Fibroblast of skin of left quadriceps (primary cell): ENCODE measurements around the gene ANXA10.
"Not testable (repeated sequence)": the region's sequence is repeated elsewhere in the genome, so short reads cannot be mapped to it uniquely, and the experiment has no call there.

ENCODE experiments used
- DNase-seq, 2 experiments: peaks; one replicate each; pipeline ENCODE4 v3.0.0-alpha.2; 2013; ENCODE audit warnings: low read depth in 2 of 2

Gene ANXA10

DNA sequence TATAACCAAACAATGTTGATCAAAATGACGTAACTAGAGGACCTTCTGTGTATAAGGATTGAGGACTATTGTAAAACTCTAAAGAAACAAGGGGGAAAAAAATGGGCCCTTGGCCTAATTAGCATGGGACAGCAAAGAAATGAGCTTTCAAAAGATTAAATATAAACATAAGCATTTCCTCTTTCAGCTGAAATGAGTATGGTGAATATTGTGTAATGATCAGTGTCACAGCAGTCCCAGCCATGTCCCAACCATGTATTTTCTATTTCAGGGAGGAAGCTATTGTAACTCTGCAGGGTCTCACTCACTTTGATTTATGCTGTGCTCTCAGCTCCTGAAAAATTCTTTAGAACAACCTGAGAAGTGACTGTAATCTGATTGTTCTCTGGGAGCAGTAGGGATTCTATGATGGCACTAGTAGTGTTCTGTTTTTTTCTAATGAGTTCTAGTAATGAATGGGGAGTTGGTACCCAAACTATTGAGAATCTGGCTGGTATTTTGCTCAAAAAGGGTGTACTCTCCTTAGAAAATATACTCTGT lies 25.8 kb downstream of the ANXA10 start:
- no peak for DNase-seq

DNA sequence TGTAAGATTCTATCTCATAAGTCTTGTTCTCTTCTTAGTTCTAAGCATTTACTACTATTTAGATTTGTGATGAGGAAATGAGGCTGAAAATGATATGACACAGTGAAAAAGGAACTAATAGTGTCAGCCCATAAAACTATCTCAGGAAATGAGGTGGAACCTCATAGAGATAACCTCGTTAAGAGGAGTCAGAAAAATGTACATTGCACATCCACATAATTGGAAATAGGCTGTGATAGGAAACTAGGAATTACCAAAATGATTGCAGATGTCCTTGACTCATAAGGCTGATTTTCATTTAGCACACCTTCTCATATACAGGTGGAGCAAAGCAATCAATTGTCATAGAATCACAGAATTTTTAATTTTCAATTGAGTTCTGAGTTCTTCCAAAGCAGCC lies 26.8 kb downstream of the ANXA10 start:
- no peak for DNase-seq

DNA sequence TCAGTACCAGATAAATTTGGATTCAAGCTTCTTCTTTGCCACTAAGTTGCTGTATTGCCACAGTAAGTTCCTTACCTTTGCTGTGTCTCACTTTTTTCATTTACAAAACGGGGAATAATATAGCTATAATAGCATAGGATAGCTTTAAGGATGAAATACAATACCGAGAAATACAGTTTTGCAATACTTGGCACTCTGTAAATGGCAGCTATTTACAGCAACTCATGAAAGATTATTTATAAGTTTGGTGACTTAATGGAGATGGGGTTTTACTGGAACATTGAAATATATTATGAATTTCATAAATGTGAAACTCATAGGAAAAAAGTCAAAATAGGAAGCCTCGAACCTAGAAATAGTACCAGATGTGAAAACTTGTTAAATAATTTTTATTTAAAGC lies 27.6 kb downstream of the ANXA10 start:
- DNase-seq = no peak

DNA sequence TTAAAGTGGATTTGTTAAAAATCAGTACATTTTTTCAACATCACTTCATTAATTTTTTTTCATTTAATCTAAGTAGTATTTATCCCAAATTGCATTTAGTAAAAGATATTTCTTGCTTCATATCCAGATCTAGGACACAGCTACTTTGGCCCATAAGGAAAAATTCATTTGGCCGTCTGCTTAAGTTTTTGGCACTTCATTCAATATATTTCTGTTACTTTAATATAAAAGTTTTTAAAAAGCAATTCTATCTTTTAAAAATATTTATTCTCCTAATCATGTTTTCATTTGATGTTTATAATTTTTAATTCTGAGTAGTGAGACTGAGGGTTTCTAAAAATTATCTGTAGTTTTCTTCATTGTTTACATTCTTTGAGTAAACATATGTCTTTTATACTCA lies 28.5 kb downstream of the ANXA10 start:
- DNase-seq = no peak

DNA sequence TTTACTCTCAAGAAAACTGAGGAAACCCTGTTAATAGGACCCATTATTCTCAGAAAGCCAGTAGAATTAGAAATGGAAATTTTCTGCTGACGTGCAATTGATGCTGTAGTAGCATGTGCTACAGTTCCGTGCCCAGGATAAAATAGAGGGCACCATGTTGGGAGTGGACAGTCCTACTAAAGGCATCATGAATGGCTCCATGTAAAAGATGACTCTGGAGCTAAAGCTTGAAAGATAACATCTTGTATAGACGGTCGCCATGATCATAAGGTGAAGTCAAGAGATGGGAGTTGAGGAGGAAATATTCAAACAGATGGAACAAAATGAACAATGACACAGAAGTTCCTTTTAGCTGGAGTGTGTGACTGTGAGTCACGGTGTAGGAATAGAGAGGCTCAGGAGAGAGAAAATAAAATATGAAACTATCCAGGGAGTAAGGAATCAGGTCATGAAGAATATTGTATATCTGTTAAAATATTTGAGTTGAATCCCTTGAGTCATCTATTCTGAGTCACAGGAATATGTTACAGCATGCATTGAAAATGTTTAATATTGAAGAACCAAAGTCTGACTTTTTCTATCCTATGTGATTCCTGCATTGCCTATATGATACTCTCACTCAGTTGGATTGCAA lies 31.8 kb downstream of the ANXA10 start:
- DNase-seq = peak; percentile 48 to 53

DNA sequence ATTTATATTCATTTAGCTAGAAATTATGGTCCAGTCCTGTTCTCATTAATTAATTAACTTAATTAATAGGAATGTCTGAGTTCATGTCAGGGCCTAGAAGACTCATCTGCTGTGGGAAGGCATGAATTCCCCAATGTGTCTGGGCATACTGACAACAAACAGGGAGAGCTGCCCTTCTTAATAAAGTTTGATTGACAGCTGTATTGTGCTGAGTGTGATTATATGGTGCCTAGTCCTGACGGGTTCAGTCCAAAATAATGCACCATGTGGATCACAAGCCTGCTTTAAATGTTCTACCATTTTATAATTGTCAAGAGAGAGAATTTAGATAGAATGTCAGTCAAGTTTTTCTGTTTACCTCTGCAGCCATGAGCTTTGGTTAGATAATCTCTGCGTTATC lies 34.6 kb downstream of the ANXA10 start:
- DNase-seq = no peak

DNA sequence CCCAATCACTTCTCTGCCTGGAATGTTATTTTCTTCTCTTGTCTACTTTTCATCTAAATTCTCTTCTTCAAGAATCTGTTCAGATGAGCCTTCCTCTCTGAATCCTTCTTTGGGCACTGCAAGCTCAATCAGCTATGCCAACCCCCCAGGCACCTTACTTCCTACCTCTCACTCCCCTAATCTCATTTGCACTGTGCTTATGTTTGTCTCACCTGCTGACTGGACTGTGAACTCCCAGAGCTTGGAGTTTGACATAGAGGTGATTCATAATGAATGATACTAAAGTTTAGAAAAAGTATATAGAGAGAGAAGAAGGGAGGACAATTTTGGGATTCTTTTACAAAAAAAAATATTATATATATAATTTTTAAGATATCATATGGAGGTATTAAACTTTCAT lies 36.3 kb downstream of the ANXA10 start:
- no peak for DNase-seq

DNA sequence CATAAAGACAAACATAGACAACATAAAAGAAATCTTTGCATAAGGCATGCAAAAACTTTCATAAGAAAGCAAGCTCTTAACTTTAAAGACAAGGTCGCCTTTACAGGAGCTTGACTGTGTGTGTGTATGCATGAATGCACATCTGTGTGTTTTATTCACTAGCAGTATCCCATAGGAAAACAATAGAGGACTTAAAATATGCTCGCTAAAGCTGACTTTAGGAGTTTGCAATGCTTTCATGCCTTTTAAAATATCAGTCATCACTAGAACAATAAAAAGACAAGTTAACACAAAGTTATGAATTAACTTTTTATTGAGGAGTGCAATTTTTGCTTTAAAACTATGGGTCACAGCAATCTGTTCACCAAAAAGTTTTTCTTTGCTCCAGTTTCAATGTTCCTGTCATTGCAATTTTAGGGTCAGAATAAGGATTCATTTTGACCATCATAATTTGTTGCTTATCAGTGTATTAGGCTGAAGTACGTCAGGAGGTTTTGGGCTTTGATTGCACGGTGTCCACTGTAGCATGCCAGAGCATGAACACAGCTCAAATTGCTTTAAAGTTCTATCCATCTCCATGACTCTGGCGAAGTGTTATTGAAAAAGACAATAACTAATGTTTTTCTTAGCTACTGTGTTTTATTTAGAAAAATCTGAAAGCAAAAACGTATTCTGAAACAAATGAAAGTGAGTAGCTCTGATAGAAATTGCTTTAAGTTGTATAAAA lies 36.9 kb downstream of the ANXA10 start:
- DNase-seq = no peak

DNA sequence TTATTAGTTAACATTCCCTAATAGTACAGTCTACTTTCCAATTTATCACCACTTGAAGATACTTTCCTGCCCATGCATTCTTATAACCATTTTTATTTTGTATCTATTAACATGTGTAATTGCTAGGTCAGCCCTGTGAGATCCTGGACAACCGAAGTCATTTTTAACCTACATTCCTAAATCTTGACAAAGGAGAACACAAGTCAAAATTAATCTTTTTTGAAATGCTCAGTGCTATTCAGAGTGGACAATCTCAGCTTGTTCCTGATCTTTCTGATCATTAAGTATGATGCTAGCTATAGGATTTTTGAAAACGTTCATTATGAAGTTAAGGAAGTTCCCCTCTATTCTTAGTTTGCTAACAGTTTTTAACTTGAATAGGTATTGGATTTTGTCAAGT lies 37.5 kb downstream of the ANXA10 start:
- no peak for DNase-seq

DNA sequence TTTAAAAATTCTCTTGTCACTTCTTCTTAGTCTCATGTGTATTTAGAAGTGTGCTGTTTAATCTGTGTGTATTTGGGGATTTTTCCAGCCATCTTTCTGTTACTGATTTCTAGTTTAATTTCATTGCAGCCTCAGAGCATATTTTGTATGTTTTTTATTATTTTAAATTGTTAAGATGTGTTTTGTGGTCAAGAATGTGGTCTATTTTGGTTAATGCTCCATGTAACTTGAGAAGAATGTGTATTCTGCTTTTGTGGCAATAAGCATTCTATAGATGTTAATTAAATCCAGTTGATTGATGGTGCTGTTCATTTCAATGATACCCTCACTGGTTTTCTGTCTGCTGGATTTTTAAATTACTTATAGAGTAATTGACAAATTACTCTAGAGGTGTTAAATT lies 38.9 kb downstream of the ANXA10 start:
- DNase-seq = peak; percentile 59 to 62

DNA sequence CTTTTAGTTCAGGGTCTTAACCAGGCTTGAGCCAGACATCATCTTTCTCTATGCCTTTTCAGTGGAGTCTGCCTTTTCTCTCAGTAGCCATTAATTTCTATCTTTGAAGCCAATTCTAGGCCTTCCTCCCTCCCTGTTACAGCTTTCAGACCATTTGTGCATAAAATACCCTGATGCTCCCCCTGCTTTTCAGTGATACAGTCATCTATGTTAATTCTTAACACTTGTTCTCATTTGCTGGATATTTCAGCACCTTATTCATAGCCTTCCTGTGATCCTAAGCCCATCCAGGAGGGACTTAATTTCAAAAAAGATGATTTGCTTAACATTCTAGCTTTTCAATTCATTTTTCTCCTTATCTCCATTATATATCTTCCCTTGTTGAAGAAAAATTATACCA lies 42.3 kb downstream of the ANXA10 start:
- no peak for DNase-seq

DNA sequence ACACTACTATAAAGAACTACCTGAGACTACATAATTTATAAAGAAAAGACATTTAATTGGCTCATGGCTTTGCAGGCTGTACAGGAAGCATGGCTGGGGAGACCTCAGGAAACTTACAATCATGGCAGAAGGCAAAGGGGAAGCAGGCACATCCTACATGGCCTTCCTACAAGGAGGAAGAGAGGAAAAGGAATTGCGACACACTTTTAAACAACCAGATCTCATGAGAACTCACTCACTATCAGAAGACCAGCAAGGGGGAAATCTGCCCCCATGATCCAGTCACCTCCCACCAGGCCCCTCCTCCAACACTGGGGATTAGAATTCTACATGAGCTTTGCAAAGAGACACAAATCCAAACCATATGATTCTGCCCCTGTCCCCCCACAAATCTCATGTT lies 43.5 kb downstream of the ANXA10 start:
- DNase-seq = not testable (repeated sequence)

DNA sequence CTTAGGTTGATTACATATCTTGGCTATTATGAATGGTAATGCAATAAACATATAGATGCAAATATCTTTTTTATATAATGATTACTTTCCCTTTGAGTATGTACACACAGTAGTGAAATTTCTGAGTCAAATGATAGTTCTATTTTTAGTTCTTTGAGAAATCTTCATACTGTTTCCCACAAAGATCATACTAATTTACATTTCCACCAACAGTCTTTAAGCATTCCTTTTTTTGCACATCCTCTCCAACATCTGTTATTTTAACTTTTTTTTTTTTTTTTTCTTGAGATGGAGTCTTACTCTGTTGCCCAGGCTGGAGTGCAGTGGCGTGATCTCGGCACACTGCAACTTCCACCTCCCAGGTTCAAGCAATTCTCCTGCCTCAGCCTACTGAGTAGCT lies 45.4 kb downstream of the ANXA10 start:
- peak in 1 of 2 experiments; percentile 32 for DNase-seq

DNA sequence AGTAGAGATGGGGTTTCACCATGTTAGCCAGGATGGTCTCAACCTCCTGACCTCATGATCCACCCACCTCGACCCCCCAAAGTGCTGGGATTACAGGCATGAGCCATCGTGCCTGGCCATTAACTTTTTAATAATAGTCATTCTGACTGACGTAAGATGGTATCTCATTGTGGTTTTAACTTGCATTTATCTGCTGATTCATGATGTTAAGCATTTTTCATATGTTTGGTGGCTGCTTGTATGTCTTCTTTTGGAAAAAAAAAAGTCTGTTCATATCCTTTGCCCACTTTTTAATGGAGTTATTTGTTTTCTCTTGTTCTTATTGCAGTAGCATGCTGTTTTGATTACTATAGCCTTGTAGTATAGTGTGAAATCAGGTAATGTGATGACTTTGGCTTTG lies 45.8 kb downstream of the ANXA10 start:
- DNase-seq = peak; percentile 81 to 85

DNA sequence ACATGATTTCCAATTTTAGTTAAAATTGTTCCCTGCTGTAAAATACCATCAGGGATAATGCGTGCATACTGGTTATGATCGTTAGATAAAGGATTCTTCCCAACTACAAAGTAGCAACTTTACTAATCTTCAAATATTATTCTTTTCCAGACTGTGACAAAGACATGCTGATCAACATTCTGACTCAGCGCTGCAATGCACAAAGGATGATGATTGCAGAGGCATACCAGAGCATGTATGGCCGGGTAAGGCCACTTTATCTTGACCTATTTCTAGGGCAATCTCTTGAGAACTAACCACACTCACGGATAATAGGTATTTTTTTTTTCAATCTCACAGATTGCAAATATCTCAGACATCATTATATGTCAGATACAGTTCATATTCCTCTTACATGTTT lies 47.0 kb downstream of the ANXA10 start:
- no peak for DNase-seq

DNA sequence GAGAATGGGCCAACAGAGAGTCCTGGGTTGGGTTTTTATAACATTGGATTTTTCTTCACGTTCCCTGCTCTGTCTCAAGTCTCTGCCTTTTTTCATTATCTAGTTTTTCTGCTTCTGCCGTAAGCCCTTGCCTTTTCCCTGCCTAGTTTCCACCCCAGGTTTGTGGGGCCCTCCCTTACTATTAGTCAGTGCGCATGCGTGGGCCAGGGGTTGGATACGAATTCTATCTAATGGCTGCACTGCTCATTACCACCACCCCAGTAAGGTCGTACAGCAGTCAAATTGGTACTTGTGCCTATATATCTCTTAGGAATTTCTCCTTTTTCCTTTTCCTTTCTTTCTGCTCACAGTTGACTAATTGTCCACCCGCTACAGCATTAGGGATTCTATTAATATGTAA lies 49.4 kb downstream of the ANXA10 start:
- no peak for DNase-seq

DNA sequence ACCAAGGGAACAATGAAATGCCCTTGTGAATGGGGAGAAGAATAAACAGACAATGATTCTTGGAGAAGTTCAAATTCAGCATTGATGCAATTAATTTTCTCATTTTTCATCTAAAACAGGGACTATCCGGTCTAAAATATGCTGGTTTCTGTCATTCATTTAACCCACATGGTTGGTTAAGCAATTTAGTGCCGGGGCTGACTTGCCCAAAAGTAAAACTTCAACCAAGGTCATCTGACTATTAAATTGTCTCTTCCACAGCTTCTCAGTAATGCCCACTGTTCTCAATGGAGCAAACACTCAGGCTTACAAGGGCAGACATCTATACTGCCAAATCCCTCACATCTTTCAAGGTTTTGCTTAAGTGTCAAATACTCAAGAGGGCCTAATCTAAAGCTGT lies 51.3 kb downstream of the ANXA10 start:
- DNase-seq = no peak

DNA sequence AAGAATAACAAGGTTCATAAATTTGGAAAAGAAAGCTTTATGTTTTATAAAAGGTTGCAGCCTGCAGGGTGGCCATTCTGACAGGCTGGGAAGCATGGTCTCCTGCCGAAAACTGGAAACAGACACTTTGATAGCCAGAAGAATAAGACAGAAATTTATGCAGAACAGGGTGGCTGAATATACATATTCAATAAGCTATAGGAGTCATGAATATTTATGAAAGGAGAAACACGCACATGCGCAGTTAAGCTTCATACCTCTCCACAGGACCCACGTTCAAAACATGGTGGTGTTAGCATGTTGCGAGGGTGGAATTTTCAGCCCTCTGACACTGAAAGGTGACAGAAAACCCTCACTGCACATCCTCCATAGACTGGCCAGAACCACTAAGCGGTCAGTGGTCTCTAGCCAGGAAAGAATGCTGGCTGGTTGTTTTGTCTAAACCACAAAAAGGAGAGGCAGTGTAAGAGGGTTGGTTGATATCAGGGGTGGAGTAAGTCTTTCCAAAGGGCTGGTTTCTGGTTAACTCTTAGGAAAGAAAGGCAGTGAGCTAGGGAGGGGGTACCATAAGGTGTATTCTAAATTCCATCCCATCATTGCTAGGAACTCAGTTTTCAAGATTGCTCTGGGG lies 58.2 kb downstream of the ANXA10 start:
- DNase-seq = no peak

DNA sequence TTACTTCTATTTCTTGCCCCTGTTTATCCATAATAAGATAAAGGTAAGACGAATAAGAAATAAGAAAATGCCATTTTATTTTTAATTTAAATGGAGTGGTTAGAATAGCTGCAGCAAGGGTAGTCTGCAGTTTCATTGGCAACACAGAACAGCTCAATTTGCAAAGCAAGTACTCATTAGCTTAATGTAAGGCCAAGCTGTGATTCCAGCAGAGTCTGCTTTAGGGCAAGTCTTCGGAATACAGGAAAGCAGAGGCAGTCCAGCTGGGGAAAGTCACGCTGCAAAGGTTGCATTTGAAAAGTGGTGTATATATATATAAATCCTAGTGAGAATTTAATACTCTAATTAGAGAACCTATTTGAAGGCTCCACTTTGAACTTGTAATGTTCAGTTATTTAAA lies 59.0 kb downstream of the ANXA10 start:
- no peak for DNase-seq

DNA sequence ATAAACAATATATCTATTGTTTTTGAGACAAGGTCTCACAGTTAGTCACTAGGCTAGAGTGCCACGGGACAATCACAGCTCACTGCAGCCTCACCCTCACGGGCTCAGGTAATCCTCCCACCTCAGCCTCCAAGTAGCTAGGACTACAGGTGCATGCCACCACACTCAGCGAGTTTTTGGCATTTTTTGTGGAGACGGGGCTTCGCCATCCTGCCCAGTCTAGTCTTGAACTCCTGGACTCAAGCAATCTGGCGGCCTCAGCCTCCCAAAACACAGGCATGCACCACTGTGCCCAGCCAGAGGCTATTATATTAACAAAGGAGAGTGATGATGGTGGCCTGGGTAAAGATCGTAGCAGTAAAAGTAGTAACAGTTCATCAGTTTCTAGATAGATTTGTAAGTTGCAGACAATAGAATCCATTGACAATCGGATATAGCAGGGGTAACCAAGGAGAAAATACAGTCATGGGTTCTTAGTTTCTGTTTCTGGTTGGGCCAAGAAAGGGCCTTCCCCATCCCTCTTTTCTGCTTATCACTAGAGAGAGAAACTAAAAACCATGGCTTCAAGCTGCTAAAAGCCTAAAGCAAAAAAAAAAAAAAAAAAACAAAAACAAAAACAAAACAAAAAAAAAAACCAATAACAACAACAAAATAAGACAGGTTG lies 60.6 kb downstream of the ANXA10 start:
- DNase-seq = no peak

DNA sequence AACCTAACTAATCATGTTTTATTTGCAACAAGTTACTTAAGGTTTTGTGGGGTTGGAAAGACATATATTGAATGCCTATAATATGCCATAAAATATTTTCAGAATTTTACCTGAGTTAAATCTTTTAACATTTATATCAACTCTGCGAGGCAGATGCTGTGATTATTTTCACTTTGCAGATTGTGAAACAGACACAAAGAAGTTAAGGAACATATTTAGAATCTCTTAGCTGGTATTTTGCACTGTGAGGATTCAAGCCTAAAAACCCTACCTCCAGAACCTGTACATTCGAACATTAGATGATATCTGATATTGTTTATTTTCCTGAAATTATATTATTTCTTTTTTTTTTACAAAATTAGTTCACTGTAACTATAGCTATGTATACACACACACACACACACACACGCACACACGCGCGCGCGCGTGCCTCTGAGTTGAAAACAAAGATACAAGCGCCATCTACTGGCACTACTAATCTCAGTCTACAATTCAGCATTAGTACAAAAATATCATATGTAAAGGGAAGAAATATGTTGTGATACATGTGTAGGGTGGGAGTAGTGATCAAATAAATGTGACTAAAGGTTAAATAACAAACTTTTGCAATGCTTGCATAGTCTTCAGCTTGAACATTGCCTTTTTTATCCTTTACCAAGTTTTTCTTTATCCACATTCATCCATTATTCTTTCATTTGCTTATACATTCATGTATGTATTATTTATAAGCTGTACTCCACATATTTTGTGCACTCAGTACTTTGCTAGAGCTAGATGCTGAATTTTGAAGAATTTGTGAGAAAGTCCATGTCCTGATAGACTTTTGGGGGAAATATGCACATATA lies 61.5 kb downstream of the ANXA10 start:
- peak; percentile 56 to 67 for DNase-seq
